ENCODE data around the gene NAPG.
"Not testable (repeated sequence)": the region's sequence is repeated elsewhere in the genome, so short reads cannot be mapped to it uniquely, and the experiment has no call there.

NAPG gene

DNA sequence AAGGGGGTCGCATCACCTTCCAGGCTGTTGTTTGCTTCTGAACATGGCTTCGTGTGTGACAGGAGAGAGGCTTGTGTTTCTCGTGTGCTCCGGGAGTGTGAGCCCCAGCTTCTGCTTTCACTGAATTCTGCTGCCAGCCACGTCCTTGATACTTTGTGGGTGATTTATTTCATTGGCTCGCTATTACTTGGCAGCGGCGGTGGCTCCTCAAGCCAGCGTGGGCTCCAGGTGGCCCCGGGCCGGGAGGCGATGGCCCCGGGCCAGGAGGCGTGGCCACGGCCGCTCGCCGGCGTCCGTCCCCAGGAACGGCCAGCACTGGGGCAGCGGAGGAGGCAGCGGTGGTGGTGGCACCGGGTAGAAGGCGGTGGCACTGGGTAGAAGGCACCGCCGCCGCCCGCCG is 63.1 kb downstream of the NAPG start:
- no peak for DNase-seq

DNA sequence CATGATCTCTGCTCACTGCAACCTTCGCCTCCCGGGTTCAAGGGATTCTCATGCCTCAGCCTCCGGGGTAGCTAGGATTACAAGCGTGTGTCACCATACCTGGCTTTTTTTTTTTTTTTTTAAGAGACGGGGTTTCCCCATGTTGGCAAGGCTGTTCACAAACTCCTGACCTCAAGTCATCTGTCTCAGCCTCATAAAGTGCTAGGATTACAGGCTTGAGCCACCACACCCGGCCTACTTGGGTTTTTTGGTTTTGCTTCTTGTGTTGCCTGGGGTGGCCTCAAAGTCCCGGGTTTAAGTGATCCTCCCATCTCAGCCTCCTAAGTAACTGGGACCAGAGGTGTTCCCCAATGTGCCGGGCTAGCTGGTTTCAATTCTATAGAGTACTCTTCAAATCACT is 64.6 kb downstream of the NAPG start:
- no peak for DNase-seq

DNA sequence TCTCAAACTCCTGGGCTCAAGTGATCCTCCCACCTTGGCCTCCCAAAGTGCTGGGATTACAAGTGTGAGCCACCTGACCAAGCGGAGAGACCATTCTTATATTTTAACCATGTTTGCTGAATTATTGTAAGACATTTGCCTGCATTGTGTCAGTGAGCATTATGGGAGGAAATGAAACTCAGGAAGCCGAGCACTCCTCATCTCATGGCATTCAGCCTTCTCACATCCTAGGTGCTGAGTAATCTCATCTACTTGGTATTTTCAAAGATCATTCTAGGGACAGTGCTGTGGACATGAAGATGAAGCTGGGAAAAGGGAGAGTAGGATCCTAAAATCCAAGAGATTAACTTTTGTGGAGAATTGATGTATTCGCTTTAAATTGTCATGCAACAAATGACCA is 66.1 kb downstream of the NAPG start:
- DNase-seq, result no peak

DNA sequence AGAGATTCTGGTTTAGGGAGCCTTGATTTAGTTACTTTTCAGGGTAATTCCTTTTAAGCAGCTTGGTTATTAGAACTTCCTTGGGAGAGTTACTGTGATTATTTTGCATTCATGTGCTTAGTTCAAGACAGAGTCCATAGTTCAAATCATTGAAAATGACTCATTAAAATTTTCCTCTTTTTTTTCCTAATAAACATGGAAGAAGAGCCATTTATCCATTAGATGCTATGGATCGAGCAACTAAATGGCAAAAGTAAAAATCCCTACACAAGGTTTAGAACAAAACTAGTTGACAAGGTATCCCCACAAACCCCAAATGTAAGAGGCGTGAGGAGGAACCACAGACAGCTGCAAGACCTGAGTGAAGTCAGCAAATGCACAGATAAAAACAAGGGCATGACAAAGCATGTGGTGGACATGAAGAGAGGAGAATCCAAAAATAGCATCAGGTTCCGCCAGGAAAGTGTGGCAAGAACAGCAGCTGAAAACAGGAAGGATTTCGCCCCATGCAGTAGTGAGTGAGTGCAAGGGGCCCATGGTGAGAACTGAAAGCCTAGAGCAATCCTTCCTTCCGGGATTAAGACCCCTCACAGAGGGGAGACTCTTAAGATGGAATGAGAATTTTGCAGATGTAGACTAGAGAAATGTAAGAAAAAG is 67.7 kb downstream of the NAPG start:
- DNase-seq, result not testable (repeated sequence)

DNA sequence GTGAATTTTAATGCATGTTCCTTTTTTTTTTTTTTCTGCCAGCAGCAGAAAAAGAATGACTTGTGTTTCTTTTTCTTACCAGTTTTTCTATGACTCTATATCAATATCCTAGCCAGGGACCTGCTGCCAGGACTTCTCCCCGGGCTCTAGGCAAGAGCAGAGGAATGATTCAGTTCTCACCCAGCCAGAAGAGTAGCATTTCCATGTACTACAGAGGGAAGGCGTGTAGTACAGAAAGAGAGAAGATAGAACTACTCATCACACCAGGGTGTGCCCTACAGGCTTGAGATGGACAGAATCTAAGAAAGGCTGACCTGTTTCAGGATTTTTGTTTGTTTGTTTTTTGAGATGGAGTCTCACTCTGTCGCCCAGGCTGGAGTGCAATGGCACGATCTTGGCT is 70.1 kb downstream of the NAPG start:
- not testable (repeated sequence) for DNase-seq

DNA sequence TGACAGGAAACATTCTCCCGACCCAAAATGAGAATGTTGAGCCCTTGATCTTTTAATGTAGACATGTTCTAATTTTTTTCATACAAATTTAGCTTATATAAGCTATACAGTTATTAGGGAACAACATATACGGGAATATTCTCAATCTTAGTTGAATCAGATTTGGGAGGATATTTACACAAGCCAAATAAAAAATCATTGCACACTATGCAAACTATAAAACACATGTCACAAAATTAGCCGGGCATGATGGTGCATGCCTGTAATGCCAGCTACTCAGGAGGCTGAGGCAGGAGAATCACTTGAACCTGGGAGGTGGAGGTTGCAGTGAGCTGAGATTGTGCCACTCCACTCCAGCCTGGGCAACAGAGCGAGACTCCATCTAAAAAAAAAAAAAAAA is 71.9 kb downstream of the NAPG start:
- DNase-seq, result not testable (repeated sequence)

DNA sequence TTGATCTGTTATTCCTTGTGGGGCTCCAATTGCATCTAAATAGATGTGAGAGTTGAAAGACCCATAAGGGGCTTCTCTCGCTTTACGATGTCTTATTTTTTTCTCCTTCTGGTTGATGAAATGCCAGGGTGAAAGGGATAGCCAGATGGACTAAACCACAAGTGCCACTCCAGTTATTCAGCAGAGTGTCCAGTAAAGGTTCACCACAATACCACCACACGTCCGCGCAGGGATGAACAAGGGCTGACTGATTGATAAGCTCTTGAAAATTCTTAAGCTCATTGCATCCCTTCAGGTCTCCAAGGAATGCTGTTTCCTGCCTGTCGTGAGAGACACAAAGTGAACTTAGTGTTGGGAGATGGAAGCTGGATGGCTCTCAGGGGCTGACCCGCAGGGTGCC is 74.9 kb downstream of the NAPG start:
- DNase-seq, result not testable (repeated sequence)

All from GOT3 (cell line).